ENCODE data around the gene KIAA0232.

DNA sequence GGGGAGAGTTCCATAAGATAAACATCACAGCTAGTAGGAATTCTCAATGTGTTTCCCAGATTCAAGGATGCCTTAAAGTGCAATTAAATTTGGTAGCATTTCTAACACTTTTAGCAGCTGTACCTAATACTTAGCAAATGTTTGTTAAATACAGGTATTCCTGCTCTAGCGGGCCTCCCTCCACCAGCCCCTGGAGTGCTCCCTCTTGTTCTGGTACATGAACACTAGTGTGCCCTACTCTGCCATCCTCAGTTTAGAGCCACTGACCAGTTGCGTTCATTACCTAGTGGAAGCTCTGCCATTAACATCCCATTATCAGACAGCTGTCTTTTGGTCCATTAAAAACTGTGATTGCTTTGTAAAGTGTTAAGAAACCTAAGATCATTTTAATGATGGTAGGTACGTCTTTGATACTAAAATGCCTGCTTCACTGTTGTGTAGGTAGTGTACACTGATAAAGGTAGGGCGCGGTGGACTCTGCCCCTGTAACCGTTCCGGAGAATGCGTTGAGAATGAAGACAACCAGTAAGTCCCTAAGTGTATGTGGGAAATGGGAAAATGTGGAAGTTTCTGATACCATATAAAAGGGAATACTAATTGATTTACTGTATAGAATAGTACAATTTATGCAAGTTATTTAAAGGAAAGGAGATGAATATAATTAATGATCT, 21.7 kb downstream of the KIAA0232 start:
- TF ChIP-seq, protein P1, sequence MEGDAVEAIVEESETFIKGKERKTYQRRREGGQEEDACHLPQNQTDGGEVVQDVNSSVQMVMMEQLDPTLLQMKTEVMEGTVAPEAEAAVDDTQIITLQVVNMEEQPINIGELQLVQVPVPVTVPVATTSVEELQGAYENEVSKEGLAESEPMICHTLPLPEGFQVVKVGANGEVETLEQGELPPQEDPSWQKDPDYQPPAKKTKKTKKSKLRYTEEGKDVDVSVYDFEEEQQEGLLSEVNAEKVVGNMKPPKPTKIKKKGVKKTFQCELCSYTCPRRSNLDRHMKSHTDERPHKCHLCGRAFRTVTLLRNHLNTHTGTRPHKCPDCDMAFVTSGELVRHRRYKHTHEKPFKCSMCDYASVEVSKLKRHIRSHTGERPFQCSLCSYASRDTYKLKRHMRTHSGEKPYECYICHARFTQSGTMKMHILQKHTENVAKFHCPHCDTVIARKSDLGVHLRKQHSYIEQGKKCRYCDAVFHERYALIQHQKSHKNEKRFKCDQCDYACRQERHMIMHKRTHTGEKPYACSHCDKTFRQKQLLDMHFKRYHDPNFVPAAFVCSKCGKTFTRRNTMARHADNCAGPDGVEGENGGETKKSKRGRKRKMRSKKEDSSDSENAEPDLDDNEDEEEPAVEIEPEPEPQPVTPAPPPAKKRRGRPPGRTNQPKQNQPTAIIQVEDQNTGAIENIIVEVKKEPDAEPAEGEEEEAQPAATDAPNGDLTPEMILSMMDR (IDR thresholded peaks at IDR 0.05; ENCODE audit: poor library complexity, severe bottlenecking), result no peak
- TF ChIP-seq EP300 (conservative IDR thresholded peaks at IDR 0.05; ENCODE audit: poor library complexity, severe bottlenecking), result no peak
- TF ChIP-seq TAF1 (IDR thresholded peaks at IDR 0.05; ENCODE audit: low read depth), result no peak
- no peak for TF ChIP-seq RAD21 (conservative IDR thresholded peaks at IDR 0.05)
- no peak for TF ChIP-seq EZH2 (IDR thresholded peaks at IDR 0.05; ENCODE audit: borderline replicate concordance, insufficient read depth, low read length, poor library complexity, severe bottlenecking)

Measured in neural cell (in vitro differentiated cells).